H7 (cell line): ENCODE measurements around the gene ZNF276. TPM values are rescaled to one million over a fixed set of nuclear protein-coding genes. Genes with fewer than 3 reads are reported as not detected.
A peak's percentile ranks its signal among the peaks of the same experiment; 100 is the strongest.
"Not testable (repeated sequence)": the region's sequence is repeated elsewhere in the genome, so short reads cannot be mapped to it uniquely, and the experiment has no call there.

Source experiments
- DNase-seq: peaks from one replicate; pipeline ENCODE4 v3.0.0; 2012
- H3K27me3 ChIP-seq: 2 replicates; pipeline ENCODE4 v1.6.0; 2011; ENCODE audit warnings: mild to moderate bottlenecking, low read length; ENCODE audit not compliant: control insufficient read depth, insufficient read depth
- H3K36me3 ChIP-seq: replicated peaks from 2 replicates; pipeline ENCODE4 v1.5.1; 2011; ENCODE audit warnings: low read length; ENCODE audit not compliant: control insufficient read depth, insufficient read depth
- H3K4me3 ChIP-seq: 2 replicates; pipeline ENCODE4 v1.5.1; 2011; ENCODE audit warnings: low read depth, mild to moderate bottlenecking, control low read depth, low read length, moderate library complexity; ENCODE audit not compliant: insufficient read depth
- total RNA-seq: library from RNA; depleted of rRNA; stranded (reverse); fragments of >200 nt; shearing (Covaris generic); gene quantifications from 2 replicates; pipeline ENCODE4 v1.2.3, GENCODE V29; 2014

ZNF276 gene
- total RNA-seq, 1 experiment from 2014 or later = 8.0 TPM

DNA sequence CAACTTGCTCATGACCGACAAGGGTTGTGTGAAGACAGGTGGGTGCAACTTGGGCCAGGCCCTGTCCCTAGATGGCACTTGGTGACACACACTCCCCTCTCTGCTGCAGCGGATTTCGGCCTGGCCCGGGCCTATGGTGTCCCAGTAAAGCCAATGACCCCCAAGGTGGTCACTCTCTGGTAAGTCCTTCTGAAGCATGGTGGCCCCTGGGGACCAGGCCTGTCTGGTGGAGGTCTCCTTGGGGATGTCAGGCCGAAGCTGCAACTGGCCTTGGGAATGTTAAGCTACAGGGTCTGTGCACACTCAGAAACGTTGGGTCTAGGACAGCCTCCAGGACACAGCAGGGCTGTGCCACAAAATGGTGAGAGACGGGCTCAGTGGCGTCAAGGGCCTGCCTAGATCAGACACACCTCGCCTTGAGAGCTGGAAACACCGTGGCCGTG lies 28.0 kb upstream of the ZNF276 start:
- Histone ChIP-seq H3K27me3 (no peaks in the 10 kb centered on the region), H3K4me3 (no peak overlapping the region), H3K36me3 (peaks cover 3% of the 10 kb centered on the region)
- DNase-seq = no peak

DNA sequence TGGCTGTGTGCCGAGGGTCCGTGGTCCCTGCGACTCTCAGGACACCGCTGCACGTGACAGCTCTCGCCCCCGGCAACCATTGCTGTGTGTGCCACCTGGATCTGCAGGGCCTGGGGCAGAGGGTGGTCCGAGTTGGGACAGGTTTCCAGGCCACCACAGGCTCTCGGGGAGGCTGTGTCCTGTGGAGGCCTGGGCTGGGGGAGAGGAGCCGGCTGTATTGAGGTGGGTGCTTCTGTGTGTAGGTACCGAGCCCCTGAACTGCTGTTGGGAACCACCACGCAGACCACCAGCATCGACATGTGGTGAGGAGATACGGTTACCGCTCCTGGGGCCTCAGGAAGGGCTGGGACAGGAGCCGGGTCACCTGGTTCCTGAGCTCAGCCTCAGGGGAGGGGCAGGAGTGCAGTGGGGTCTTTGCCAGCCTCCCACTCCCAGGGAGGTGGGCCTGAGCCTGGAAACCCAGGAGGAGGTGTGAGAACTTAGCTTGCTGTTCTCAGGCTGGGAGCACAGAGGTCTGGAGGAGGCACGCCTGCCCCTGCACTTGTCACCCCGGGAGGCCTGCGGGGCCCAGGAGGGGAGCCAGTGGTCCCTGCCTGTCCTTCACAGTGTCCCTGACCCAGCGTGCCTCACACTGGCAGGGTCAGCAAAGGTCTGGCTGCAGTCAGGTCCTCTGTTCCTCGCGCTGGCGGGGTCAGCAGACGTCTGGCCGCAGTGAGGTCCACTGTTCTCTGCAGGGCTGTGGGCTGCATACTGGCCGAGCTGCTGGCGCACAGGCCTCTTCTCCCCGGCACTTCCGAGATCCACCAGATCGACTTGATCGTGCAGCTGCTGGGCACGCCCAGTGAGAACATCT lies 27.2 kb upstream of the ZNF276 start:
- Histone ChIP-seq H3K36me3 (peaks cover 3% of the 10 kb centered on the region), H3K4me3 (no peak overlapping the region), H3K27me3 (no peaks in the 10 kb centered on the region)
- DNase-seq = peak; percentile 59

DNA sequence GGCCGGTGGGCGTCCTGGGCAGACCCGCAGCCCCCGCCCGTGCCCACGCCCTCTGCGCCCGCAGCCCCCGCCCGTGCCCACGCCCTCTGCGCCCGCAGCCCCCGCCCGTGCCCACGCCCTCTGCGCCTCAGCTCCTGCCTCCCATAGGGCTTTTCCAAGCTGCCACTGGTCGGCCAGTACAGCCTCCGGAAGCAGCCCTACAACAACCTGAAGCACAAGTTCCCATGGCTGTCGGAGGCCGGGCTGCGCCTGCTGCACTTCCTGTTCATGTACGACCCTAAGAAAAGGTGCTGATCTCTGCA lies 26.6 kb upstream of the ZNF276 start:
- DNase-seq, H3K36me3 ChIP-seq, H3K4me3 ChIP-seq, H3K27me3 ChIP-seq: not testable (repeated sequence)

GRCh38 chr16:89695086-89695874 lies 26.1 kb upstream of the ZNF276 start:
- Histone ChIP-seq H3K36me3 (peaks cover 3% of the 10 kb centered on the region), H3K4me3 (no peak overlapping the region), H3K27me3 (no peaks in the 10 kb centered on the region)
- peak; percentile 62 for DNase-seq

- peaks cover 2% of the 10 kb centered on the region; the same call in 1 of the 2 replicates for H3K27me3 ChIP-seq
- H3K4me3 ChIP-seq = no peak overlapping the region
- H3K36me3 ChIP-seq = peaks cover 3% of the 10 kb centered on the region
- DNase-seq = peak; percentile 58
These were observed 25.3 kb upstream of the ZNF276 start for GRCh38 chr16:89695875-89696669.

DNA sequence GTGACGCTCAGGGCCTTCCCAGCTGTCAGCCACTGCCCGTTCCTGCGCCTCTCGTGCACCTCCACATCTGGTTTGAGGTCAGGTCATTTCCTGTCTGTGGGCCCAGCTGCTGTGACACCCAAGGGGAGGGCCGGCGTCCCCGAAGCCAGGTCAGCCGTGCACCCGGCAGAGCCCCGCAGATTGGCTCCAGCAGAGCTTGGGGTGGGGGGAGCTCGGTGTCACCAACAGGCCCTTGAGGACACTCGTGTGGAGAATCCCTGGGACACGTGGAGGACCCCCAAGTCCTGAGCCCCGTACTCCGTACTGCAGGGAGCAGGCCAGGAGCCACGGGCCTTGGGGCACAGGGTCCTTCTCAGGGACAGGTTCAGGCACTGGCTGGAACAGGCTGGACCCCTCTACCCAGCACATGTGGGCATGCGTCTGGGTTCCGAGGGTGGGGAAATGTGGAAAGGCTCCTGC lies 24.6 kb upstream of the ZNF276 start:
- H3K27me3 ChIP-seq = peaks cover 2% of the 10 kb centered on the region; the same call in 1 of the 2 replicates
- peaks cover 3% of the 10 kb centered on the region for H3K36me3 ChIP-seq
- H3K4me3 ChIP-seq = no peak overlapping the region
- peak; percentile 65 for DNase-seq

DNA sequence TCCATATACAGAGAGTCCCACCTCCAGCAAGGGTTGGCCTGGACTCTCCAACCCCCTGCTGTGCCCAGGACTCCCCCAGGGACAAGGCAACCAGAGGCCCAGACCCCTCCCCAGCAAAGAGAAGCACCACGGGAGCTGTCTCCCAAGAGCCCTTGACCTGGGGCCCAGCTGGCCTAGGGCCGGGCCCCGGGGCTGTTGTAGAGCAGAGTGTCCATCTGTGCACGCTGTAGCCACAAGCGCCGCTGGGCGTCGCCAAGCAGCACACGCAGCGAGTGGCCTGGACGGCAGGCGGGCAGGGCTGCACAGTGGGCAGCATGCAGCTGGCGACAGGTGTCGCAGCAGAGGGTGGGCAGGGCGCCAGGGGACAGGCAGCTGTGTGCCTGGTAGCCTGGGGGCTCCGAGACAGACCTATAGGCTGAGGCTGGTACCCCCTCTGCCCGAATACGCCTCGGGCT lies 24.1 kb upstream of the ZNF276 start:
- peaks cover 3% of the 10 kb centered on the region for H3K36me3 ChIP-seq
- DNase-seq = peak; percentile 63
- peaks cover 2% of the 10 kb centered on the region; the same call in 1 of the 2 replicates for H3K27me3 ChIP-seq
- H3K4me3 ChIP-seq = no peak overlapping the region

DNA sequence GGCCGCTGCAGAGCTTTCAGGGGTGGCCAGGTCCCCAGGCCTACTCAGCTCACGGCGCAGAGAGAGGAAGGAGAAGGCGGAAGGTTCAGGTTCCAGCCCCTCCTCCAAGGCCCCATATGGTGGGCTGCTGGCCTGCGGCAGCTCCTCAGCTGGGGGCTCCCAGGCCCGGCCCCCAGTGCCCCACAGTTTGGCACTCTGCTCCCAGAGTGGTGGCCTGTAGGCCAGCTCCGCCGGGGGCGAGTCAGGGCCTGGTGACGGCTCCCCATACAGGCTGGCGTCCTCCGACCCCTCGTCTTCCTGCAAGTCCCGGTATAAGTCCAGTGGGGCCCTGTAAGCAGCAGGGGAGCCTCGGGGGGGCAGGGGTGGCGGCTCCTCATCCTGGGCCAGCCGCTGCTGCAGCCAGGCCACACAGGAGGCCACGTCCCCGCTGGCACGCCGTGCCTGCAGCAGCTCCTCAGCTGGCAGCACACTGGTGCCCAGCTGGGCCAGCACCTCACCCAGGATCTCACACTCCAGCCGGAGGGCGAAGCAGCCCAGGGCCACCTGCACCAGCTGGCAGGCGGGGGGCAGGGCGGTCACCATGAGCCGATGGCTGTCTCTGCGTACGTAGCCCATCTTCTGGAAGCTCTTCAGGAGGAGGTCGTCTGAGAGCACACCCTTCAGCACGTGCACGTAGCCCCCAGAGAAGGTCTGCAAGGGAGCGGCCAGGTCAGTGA lies 23.6 kb upstream of the ZNF276 start:
- DNase-seq = peak; percentile 61
- H3K4me3 ChIP-seq = no peak overlapping the region
- H3K36me3 ChIP-seq = peaks cover 2% of the 10 kb centered on the region
- peaks cover 2% of the 10 kb centered on the region; the same call in 1 of the 2 replicates for H3K27me3 ChIP-seq

DNA sequence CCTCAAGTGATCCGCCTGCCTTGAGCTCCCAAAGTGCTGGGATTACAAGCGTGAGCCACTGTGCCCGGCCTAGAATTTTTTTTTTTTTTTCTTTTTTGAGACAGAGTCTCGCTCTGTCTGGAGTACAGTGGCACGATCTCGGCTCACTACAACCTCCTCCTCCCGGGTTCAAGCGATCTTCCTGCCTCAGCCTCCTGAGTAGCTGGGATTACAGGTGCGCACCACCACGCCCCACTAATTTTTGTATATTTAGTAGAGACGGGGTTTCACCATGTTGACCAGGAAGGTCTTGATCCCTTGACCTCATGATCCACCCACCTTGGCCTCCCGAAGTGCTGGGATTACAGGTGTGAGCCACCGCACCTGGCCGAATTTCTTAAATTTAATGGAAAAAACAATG lies 22.6 kb upstream of the ZNF276 start:
- H3K27me3 ChIP-seq, H3K4me3 ChIP-seq, DNase-seq, H3K36me3 ChIP-seq: not testable (repeated sequence)

DNA sequence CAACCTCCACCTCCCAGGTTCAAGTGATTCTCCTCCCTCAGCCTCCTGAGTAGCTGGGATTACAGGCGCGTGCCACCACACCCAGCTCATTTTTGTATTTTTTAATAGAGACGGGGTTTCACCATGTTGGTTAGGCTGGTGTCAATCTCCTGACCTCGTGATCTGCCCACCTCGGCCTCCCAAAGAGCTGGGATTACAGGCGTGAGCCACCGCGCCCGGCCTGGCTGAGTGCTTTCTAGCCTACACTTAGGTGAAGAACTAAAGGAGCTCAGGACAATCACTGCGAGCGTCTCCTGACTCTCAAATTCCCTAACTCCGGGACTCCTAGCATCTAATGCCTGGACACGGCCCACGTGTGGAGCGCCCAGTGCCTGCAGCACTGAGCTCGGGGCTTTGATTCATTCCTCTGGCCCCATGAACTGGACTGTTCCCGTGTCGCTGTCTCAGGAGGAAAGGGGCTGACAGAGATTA lies 21.7 kb upstream of the ZNF276 start:
- not testable (repeated sequence) for H3K4me3 ChIP-seq, H3K36me3 ChIP-seq, DNase-seq, H3K27me3 ChIP-seq

- no peaks in the 10 kb centered on the region for H3K36me3 ChIP-seq
- H3K4me3 ChIP-seq = peak overlapping the region; percentile 76
- peak; percentile 99 for DNase-seq
- H3K27me3 ChIP-seq = peaks cover 6% of the 10 kb centered on the region; the same call in 1 of the 2 replicates
These were observed 21.2 kb upstream of the ZNF276 start for GRCh38 chr16:89700100-89700648.

- Histone ChIP-seq H3K4me3 (peak overlapping the region; percentile 76), H3K36me3 (no peaks in the 10 kb centered on the region), H3K27me3 (peaks cover 6% of the 10 kb centered on the region; the same call in 1 of the 2 replicates)
- peak; percentile 91 for DNase-seq
These were observed 20.5 kb upstream of the ZNF276 start for GRCh38 chr16:89700649-89701424.
